Astrocyte of the spinal cord (primary cell): ENCODE measurements around the gene HLCS.
"Not testable (repeated sequence)": the region's sequence is repeated elsewhere in the genome, so short reads cannot be mapped to it uniquely, and the experiment has no call there.

Experiments used
- DNase-seq: peaks from one replicate; pipeline ENCODE4 v3.0.0; 2011; ENCODE audit warnings: low read depth, low spot score
- H3K4me3 ChIP-seq: 2 replicates; pipeline ENCODE4 v1.5.1; 2011; ENCODE audit warnings: low read depth, mild to moderate bottlenecking, low read length, moderate library complexity
- CTCF ChIP-seq: IDR thresholded peaks from 2 replicates; pipeline ENCODE4 v1.5.1; 2012; ENCODE audit warnings: low read depth, mild to moderate bottlenecking, low read length, inconsistent platforms
- in situ Hi-C: cut with HindIII; loops from 2 replicates; pipeline ENCODE4 v1.10.0; 2017; ENCODE audit warnings: low sequenced_read_pairs

The HLCS gene

GRCh38 chr21:36962098-36962780 lies 4.2 kb downstream of the HLCS start:
- in situ Hi-C loops = no loop called here
- no peak for TF ChIP-seq CTCF
- H3K4me3 ChIP-seq = no peak overlapping the region
- no peak for DNase-seq

- TF ChIP-seq CTCF = no peak
- no peak for DNase-seq
- H3K4me3 ChIP-seq = no peak overlapping the region
- in situ Hi-C loops = no loop called here
These were observed 5.7 kb downstream of the HLCS start for GRCh38 chr21:36960676-36961284.

- in situ Hi-C loops = no loop called here
- DNase-seq = no peak
- TF ChIP-seq CTCF = no peak
- H3K4me3 ChIP-seq = no peak overlapping the region
These were observed 7.2 kb downstream of the HLCS start for GRCh38 chr21:36959020-36959835.

- no peak for TF ChIP-seq CTCF
- no peak overlapping the region for H3K4me3 ChIP-seq
- in situ Hi-C loops = no loop called here
- no peak for DNase-seq
These were observed 10.7 kb downstream of the HLCS start for GRCh38 chr21:36955783-36956182.

GRCh38 chr21:36952331-36952730 lies 14.1 kb downstream of the HLCS start:
- H3K4me3 ChIP-seq, DNase-seq, in situ Hi-C loops: not testable (repeated sequence)

- in situ Hi-C loops = no loop called here
- DNase-seq = no peak
- no peak for TF ChIP-seq CTCF
- H3K4me3 ChIP-seq = no peak overlapping the region
These were observed 17.0 kb downstream of the HLCS start for GRCh38 chr21:36949171-36950141.
